HG02642 (cell line): ENCODE measurements around the gene COX11.

ENCODE experiments used
- ATAC-seq: cut with Tn5 transposase; IDR thresholded peaks from one replicate; pipeline ENCODE4 v1.9.1; 2021; ENCODE audit warnings: mild to moderate bottlenecking; ENCODE audit not compliant: unreplicated experiment, poor library complexity

Gene COX11, protein sequence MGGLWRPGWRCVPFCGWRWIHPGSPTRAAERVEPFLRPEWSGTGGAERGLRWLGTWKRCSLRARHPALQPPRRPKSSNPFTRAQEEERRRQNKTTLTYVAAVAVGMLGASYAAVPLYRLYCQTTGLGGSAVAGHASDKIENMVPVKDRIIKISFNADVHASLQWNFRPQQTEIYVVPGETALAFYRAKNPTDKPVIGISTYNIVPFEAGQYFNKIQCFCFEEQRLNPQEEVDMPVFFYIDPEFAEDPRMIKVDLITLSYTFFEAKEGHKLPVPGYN

GRCh38 chr17:54968262-54968987 is at the start of gene COX11, which contains the start of gene STXBP4:
TSS of gene COX11 (minus strand) at chr17:54968654. CDS start at chr17:54968646, 8 bp downstream.
TSS of gene STXBP4 (plus strand) at chr17:54968765. CDS start at chr17:54986220, 17,455 bp downstream.
- ATAC-seq, result peak; percentile 94

DNA sequence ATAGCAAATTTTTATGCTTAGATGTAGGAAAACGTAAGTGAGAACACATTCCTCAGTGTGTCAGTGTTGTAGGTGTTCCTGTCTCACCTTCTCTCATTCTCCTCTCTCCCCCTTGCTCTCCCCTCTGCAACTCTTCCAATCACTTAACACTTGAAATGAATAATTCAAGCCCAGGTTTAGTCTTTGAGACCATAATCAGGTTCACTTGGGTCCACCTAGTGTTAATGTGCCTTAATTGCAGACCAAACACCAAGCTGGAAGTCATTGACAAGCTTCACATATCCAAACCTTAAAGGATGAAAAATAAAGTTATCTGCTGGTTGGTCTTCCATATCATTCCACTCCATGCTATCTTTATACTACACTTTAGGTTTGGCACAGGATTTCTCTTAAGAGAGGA is 37.1 kb upstream of the COX11 start:
- ATAC-seq, result no peak

GRCh38 chr17:55004484-55004883 is 36.0 kb upstream of the COX11 start:
- ATAC-seq, result no peak

DNA sequence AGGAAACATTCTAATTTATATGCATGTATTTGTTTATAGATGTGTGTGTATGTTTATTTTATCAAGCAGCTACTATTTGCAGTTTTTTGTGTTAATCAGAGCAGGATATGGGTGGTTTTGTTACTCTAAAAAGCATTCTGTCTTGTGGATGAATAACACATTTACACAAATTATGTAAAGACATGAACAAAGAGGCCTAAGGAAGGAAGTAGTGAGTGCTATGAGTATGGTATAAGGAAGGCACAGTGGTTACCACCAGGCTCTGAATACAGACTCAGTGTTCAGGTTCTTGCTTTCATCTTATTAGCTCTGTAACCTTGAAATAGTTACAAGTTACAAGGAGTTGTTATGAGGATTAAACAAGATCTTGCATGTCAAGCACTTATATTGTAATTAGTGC is 34.0 kb upstream of the COX11 start:
- no peak for ATAC-seq

DNA sequence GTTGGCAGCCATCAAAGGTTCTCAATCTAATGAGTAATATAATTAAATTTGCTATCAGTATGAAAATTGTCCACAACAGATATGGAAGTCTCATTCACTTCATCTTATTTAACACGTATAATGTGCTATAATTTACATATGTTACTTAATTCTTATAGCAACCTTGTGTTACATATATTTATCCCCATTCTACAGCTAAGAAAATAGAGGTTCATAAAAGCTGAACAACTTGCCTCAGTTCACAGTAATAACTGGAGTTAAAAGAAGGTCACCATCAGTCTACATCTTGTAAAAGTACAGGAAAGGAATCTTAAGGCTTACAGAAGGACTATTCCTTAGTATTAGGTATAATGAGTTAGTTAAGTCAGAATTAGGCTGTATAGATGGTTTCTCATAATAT is 28.0 kb upstream of the COX11 start:
- ATAC-seq, result no peak

DNA sequence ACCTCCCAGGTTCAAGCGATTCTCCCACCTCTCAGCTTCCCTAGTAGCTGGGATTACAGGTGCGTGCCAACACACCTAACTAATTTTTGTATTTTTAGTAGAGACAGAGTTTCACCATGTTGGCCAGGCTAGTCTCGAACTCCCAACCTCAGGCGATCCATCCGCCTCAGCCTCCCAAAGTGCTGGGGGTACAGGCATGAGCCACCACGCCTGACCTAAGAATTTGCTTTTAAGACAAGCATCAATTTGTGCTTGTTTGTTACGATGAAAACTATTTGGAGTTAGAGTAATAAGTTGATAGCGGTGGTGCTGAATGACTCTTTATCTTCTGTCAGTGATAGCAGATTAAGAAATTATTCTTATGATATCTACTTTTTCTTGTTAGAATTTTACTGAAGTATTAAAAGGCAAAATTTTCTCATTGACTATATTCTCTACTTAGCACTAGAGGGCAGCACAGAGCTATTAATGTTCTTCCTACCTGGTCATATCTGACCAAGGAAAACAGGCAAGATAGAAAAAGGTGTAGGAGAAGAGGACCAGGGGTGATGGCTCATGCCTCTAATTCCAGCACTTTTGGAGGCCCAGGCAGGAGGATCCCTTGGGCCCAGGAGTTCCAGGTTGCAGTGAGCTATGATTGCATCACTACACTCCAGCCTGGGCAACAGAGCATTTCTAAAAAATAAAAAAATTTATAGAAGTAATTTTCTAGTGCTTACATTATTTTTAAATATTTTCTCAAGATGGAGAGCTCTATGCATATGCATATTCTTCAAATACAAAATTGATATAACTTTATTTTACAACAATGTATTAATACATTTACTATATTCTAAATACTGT is 24.6 kb upstream of the COX11 start:
- ATAC-seq, result peak; percentile 56

- ATAC-seq, result no peak
These were observed 23.1 kb upstream of the COX11 start for GRCh38 chr17:54991567-54991966.

- no peak for ATAC-seq
These were observed 21.7 kb upstream of the COX11 start for GRCh38 chr17:54990118-54990517.

- no peak for ATAC-seq
These were observed 17.0 kb upstream of the COX11 start for GRCh38 chr17:54985476-54985875.

DNA sequence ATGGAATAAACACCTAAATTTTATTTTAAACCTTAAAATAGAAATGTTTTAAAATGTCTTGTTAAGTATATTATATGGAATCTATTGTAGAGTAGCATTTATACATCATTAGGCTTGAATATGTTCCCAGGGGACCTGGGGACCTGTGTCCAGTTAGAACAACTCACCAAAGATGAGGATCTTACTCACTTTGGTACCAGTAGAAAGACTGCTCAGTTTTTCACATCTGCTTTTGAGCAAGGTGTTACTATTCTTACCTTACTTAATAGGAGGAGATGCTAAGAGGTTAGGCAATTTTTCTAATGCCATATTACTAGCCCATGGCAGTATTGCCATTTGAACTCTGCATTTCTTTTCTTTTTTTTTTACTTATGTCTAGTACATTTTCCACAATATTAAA is 14.8 kb upstream of the COX11 start:
- no peak for ATAC-seq

DNA sequence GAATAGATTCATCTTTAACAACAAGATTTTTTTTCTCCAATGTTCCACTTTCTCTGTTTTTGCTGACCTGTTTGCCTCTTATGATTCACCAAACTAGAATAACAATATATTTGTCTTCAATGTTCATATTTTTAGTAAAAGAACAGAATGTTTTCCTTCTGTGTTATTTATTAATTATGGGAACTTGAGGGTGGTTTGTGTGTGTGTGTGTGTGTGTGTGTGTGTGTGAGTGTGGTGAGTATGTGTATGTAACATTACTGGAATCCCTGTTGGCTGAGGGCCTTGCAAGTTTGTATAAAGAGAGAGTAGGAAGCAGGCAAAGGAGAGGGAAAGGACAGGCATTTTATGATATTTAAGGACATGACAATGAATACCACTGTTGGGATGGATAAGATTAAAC is 13.9 kb upstream of the COX11 start:
- no peak for ATAC-seq

- ATAC-seq, result no peak
These were observed 11.9 kb upstream of the COX11 start for GRCh38 chr17:54980375-54980774.

- no peak for ATAC-seq
These were observed 11.2 kb upstream of the COX11 start for GRCh38 chr17:54979657-54980056.

- ATAC-seq, result no peak
These were observed 9.3 kb upstream of the COX11 start for GRCh38 chr17:54977744-54978143.

- no peak for ATAC-seq
These were observed 7.9 kb upstream of the COX11 start for GRCh38 chr17:54976316-54976715.

DNA sequence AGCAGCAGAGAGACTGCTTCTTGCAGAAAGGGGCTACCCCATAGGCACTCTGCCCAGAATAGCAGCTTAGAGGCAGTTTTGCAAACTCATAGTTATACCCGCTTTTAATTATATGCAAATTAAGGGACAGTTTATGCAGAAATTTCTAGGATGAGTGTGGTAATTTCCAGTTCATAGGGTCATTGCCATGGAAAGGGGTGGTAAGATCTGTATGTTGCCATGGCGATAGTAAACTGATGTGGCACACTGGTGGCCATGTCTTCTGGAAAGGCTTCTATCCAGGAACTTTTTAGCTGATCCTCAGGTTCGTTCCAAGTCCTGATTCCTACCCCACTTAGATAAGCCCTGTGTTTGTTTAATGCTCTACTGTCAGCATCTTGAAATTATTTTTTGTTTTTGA is 6.3 kb upstream of the COX11 start:
- no peak for ATAC-seq

GRCh38 chr17:54972406-54973138 is 4.1 kb upstream of the COX11 start:
- ATAC-seq, result no peak

DNA sequence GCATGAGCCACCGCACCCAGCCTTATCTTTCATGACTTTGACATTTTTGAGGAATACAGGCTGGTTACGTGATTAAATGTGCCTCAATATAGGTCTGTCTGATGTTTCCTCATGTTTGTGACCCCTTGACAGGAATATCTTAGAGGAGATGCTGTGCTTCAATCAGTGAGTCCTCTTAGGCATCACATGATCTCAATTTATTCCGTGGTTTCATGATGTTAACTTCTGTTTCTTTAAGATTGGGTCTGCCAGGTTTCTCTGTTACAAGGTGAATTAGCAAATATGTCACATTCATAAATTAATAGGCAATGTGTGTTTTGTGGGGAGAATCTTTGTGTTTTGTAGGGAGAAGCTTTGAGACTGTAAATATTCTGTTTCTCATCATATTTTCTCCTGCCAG is 3.4 kb upstream of the COX11 start:
- ATAC-seq, result no peak

GRCh38 chr17:54971147-54971546 is 2.7 kb upstream of the COX11 start:
- no peak for ATAC-seq
